AG10803 (cell line): ENCODE results near the gene NCF2.

Experiments used
- DNase-seq: peaks from one replicate; pipeline ENCODE4 v3.0.0; 2010; ENCODE audit warnings: low read depth
- H3K4me3 ChIP-seq: 2 replicates; pipeline ENCODE4 v1.5.1; 2011; ENCODE audit warnings: mild to moderate bottlenecking, low read length, control low read depth
- TF ChIP-seq, protein P1 (sequence below): conservative IDR thresholded peaks from 2 replicates; pipeline ENCODE4 v1.5.1; 2011; ENCODE audit warnings: mild to moderate bottlenecking, low read length, control low read depth, inconsistent platforms

Gene NCF2

GRCh38 chr1:183567584-183567983, 22.7 kb downstream of the NCF2 start:
- TF ChIP-seq, protein P1, sequence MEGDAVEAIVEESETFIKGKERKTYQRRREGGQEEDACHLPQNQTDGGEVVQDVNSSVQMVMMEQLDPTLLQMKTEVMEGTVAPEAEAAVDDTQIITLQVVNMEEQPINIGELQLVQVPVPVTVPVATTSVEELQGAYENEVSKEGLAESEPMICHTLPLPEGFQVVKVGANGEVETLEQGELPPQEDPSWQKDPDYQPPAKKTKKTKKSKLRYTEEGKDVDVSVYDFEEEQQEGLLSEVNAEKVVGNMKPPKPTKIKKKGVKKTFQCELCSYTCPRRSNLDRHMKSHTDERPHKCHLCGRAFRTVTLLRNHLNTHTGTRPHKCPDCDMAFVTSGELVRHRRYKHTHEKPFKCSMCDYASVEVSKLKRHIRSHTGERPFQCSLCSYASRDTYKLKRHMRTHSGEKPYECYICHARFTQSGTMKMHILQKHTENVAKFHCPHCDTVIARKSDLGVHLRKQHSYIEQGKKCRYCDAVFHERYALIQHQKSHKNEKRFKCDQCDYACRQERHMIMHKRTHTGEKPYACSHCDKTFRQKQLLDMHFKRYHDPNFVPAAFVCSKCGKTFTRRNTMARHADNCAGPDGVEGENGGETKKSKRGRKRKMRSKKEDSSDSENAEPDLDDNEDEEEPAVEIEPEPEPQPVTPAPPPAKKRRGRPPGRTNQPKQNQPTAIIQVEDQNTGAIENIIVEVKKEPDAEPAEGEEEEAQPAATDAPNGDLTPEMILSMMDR: no peak
- no peak overlapping the region for H3K4me3 ChIP-seq
- DNase-seq: peak; percentile 12

DNA sequence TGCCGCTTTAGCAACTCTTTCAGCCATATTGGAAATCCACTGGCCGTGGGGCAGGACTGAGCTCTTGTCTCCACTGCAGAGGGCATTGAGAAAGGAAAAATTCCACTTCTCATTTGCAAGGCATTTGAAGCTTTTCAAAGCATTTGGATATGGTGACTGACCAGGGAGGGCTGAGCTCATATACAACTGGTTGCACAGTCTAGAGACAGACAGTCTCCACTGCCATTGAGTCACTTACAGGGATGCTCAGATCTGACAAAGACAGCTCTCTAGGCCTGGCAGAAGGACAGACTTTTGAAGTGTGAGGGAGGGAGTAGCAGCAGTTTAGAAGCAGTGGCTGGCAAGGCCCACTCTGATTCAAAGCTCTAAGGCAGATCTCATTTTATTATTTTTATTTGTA, 24.2 kb downstream of the NCF2 start:
- peak; percentile 3 for DNase-seq
- TF ChIP-seq, protein P1: no peak
- no peak overlapping the region for H3K4me3 ChIP-seq

GRCh38 chr1:183565261-183565660, 25.0 kb downstream of the NCF2 start:
- no peak for DNase-seq
- TF ChIP-seq, protein P1: no peak
- no peak overlapping the region for H3K4me3 ChIP-seq

DNA sequence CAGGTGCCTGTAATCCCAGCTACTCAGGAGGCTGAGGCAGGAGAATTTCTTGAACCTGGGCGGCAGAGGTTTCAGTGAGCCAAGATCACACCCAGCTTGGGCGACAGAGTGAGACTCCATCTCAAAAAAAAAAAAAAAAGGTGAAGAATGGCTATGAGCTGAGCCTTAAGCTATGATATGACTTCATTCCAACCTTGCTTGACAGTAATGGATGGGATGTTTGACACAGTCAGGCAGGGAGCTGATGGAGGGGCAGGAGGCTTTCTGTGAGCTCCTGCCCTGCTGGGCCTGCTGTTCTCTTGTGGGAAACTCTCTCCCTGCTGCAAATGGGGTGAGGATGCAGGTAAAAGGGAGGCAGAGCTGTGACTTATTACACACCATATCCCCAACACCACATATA, 27.6 kb downstream of the NCF2 start:
- no peak for DNase-seq
- TF ChIP-seq, protein P1: no peak

DNA sequence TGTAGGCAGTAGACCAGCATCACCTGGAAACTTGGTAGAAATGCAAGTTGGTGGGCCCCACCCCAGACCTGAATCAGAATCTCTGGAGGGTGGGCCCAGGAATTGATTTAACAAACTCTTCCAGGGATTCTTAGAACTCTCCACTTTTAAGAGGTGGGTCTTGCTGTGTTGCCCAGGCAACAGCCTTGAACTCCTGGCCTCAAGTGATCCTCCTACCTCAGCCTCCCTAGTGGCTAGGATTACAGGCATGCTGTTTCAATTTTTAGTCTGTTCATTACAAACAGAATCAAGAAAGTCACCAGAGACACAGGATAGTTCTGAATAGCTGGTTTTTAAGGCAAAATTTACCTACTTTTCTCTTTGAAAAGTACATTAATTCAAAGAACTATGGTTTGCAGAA, 31.2 kb downstream of the NCF2 start:
- no peak overlapping the region for H3K4me3 ChIP-seq
- TF ChIP-seq, protein P1: no peak
- DNase-seq: no peak

More for the DNA sequence above, 27.6 kb downstream of the NCF2 start:
- H3K4me3 ChIP-seq: no peak overlapping the region

- no peak overlapping the region for H3K4me3 ChIP-seq
- TF ChIP-seq, protein P1: no peak
- DNase-seq: no peak
Measured at GRCh38 chr1:183554577-183554976, 35.7 kb downstream of the NCF2 start.

GRCh38 chr1:183553764-183554163, 36.5 kb downstream of the NCF2 start:
- DNase-seq: no peak
- TF ChIP-seq, protein P1: no peak
- H3K4me3 ChIP-seq: no peak overlapping the region
